Astrocyte (in vitro differentiated cells and primary cell): ENCODE measurements around the gene NRF1.

Source experiments
- EZH2 ChIP-seq: IDR thresholded peaks from 2 replicates; pipeline ENCODE4 v1.6.1; 2012; ENCODE audit warnings: mild to moderate bottlenecking, low read length, inconsistent platforms; ENCODE audit not compliant: insufficient read depth
- TF ChIP-seq, protein P1 (sequence below): IDR thresholded peaks from 2 replicates; pipeline ENCODE4 v1.5.1; 2011; ENCODE audit warnings: low read depth, mild to moderate bottlenecking, inconsistent platforms, low read length, moderate library complexity; ENCODE audit not compliant: insufficient read depth

DNA sequence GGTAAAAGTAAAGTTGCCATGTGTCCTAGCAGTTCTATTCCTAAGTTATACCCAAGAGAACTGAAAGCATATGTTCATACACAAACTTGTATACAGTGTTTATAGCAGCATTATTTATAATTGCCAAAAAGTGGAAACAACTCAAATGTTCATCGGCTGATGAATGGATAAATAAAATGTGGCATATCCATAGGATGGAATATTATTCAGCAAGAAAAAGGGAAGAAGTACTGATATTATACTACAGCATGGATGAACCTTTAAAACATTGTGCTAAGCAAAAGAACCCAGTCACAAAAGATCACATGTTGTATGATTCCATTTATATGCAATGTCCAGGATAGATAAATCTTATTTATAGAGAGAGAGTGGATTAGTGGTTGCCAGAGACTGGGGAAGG lies 68.9 kb downstream of the NRF1 start:
- TF ChIP-seq EZH2: no peak
- TF ChIP-seq, protein P1, sequence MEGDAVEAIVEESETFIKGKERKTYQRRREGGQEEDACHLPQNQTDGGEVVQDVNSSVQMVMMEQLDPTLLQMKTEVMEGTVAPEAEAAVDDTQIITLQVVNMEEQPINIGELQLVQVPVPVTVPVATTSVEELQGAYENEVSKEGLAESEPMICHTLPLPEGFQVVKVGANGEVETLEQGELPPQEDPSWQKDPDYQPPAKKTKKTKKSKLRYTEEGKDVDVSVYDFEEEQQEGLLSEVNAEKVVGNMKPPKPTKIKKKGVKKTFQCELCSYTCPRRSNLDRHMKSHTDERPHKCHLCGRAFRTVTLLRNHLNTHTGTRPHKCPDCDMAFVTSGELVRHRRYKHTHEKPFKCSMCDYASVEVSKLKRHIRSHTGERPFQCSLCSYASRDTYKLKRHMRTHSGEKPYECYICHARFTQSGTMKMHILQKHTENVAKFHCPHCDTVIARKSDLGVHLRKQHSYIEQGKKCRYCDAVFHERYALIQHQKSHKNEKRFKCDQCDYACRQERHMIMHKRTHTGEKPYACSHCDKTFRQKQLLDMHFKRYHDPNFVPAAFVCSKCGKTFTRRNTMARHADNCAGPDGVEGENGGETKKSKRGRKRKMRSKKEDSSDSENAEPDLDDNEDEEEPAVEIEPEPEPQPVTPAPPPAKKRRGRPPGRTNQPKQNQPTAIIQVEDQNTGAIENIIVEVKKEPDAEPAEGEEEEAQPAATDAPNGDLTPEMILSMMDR: no peak
